RWPE2 (cell line): Measurements from ENCODE around the gene ITGB3.

Experiments
- ATAC-seq: fragments of 200-7000 bp; cut with Tn5 transposase; 3 replicates; pipeline ENCODE4 v1.9.1; 2021; ENCODE audit warnings: low read depth
- DNase-seq: peaks from one replicate; pipeline ENCODE4 v3.0.0-alpha.2; 2020; ENCODE audit warnings: low spot score
- H3K27ac ChIP-seq: fragments of 450-650 bp; 2 replicates; pipeline ENCODE4 v1.5.1; 2017; ENCODE audit warnings: mild to moderate bottlenecking; ENCODE audit not compliant: poor library complexity, severe bottlenecking
- H3K27me3 ChIP-seq: fragments of 250-450 bp; sonication (Bioruptor Pico); 2 replicates; pipeline ENCODE4 v1.5.1; 2021; ENCODE audit warnings: mild to moderate bottlenecking, moderate library complexity; ENCODE audit not compliant: insufficient read depth, poor library complexity, severe bottlenecking
- H3K36me3 ChIP-seq: fragments of 250-450 bp; sonication (Bioruptor Pico); 2 replicates; pipeline ENCODE4 v1.5.1; 2020; ENCODE audit warnings: low read depth, mild to moderate bottlenecking, moderate library complexity
- H3K4me1 ChIP-seq: fragments of 250-450 bp; sonication (Bioruptor Pico); 2 replicates; pipeline ENCODE4 v1.5.1; 2021; ENCODE audit warnings: mild to moderate bottlenecking, moderate library complexity; ENCODE audit not compliant: insufficient read depth, poor library complexity, severe bottlenecking
- H3K4me3 ChIP-seq: fragments of 250-450 bp; sonication (Bioruptor Pico); 2 replicates; pipeline ENCODE4 v1.5.1; 2021; ENCODE audit warnings: mild to moderate bottlenecking, moderate library complexity; ENCODE audit not compliant: severe bottlenecking
- H3K9me3 ChIP-seq: fragments of 250-450 bp; sonication (Bioruptor Pico); 2 replicates; pipeline ENCODE4 v1.5.1; 2021; ENCODE audit warnings: mild to moderate bottlenecking, moderate library complexity; ENCODE audit not compliant: severe bottlenecking
- TF ChIP-seq, protein P1 (sequence below): fragments of 450-650 bp; IDR thresholded peaks from one replicate; pipeline ENCODE4 v1.5.1; 2017; ENCODE audit warnings: mild to moderate bottlenecking, moderate library complexity; ENCODE audit not compliant: poor library complexity, severe bottlenecking

Gene ITGB3

DNA sequence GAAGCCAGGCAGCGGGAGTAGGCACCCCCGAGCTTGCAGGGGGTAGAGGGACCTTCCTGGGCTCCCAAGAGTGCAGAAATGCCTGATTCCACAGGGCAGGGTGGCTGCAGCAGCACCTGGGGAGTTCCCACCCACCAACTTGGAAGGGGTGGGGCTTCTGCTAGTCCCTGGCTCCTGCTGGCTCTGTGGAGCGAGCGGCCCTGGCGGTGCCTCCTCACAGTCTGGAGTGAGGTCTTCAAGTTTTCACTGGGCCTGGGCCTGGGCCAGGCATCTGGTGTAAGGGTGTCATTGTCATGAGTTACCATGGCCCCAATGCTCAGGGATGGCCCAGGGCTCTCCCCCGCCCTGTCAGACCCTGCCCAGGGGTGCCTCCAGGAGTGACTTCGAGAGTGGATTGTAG is 15.8 kb upstream of the ITGB3 start:
- H3K27ac ChIP-seq = no peak overlapping the region
- H3K9me3 ChIP-seq = no peaks in the 10 kb centered on the region
- H3K27me3 ChIP-seq = no peaks in the 10 kb centered on the region
- ATAC-seq = no peak
- peaks cover 9% of the 10 kb centered on the region for H3K4me1 ChIP-seq
- no peak for DNase-seq
- H3K36me3 ChIP-seq = no peaks in the 10 kb centered on the region
- H3K4me3 ChIP-seq = no peak overlapping the region
- TF ChIP-seq, protein P1, sequence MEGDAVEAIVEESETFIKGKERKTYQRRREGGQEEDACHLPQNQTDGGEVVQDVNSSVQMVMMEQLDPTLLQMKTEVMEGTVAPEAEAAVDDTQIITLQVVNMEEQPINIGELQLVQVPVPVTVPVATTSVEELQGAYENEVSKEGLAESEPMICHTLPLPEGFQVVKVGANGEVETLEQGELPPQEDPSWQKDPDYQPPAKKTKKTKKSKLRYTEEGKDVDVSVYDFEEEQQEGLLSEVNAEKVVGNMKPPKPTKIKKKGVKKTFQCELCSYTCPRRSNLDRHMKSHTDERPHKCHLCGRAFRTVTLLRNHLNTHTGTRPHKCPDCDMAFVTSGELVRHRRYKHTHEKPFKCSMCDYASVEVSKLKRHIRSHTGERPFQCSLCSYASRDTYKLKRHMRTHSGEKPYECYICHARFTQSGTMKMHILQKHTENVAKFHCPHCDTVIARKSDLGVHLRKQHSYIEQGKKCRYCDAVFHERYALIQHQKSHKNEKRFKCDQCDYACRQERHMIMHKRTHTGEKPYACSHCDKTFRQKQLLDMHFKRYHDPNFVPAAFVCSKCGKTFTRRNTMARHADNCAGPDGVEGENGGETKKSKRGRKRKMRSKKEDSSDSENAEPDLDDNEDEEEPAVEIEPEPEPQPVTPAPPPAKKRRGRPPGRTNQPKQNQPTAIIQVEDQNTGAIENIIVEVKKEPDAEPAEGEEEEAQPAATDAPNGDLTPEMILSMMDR = no peak

DNA sequence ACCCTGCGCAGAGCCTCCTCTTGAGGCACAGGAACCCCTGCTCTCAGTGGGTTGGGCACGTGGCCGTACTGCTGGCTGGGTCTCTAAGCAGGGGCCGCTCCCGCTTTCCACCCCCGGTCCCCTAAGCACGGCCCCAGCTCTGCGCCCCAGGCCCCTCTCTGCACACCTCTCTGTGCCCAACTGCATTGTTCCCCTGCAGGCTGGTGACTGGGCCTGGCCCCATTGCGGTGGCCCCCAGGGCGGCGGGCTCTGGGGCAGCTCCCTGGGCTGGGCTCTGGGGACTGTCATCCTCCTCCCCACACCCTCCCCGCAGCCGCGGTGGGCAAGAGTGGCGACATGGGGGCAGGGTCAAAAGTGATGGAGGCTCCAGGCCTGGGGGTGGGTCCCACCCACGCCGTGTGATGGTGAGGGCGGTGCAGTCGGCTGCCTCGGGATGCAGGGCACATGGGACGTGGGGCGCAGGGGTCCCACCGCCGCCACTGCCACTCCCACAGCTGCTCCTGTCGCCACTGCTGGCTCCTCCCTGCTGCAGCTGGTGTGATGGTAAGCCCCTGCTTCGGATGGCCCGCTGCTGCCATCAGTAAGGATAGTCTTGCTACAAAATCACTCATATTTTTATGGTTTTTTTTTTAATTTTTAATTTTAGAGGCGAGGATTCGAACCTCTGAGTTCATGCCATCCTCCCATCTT is 15.2 kb upstream of the ITGB3 start:
- H3K9me3 ChIP-seq = no peaks in the 10 kb centered on the region
- peak overlapping the region; percentile 96 for H3K27ac ChIP-seq
- no peak overlapping the region for H3K4me3 ChIP-seq
- peaks cover 9% of the 10 kb centered on the region for H3K4me1 ChIP-seq
- H3K27me3 ChIP-seq = no peaks in the 10 kb centered on the region
- ATAC-seq (no peak), DNase-seq (no peak)
- TF ChIP-seq, protein P1 = no peak
- H3K36me3 ChIP-seq = no peaks in the 10 kb centered on the region

DNA sequence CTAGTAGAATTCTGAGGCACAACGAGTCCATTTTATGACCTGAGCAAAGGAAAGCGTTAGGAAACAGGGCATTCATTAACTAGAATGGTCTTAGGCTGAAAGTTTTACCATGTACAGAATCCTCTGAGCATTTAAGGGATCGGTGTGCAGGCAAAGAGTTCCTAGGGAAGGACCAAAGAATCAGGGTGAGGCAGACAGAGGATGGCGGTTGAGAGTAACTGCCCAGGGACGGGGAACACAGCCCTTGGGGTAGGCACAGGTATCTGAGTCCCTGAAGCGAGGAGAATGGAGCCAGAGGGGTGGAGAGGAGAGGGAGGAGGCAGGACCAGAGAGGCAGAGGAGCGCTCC is 14.0 kb upstream of the ITGB3 start:
- TF ChIP-seq, protein P1 = no peak
- Histone ChIP-seq H3K36me3 (no peaks in the 10 kb centered on the region), H3K27me3 (no peaks in the 10 kb centered on the region), H3K9me3 (no peaks in the 10 kb centered on the region), H3K27ac (peak overlapping the region; percentile 96), H3K4me1 (peaks cover 9% of the 10 kb centered on the region), H3K4me3 (no peak overlapping the region)
- DNase-seq (no peak), ATAC-seq (no peak)

DNA sequence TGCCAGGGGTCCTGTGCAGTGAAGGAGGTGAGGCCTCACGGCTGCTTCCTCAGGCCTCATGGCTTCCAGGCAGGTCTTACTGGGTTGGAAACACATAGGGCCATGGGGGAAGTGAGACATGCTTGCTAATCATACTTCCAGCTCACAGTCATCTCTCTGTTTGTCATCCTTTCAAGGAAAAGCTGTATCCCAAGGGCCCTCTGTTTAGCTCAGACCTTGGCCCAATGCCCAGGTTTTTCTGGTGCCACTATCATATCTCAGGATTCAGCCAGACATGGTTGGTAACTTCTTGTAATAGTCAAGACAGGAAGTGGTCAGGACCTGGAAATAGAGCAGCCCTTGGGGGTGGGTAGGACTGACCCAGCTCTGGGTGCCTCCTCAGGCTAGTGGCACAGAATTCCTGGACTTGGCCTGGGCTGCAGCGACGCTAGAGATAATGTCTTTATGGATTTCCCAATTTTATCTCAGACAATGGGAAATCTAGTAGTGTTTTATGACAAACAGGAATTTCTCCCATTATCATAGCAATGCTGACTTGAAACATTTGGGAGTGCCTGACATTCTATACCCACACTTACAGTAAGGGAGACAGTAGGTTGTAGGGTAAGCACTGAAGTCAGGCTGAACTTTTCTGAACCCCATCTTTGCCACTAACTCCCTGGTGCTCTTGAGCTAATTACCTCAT is 13.5 kb upstream of the ITGB3 start:
- TF ChIP-seq, protein P1 = no peak
- Histone ChIP-seq H3K36me3 (no peaks in the 10 kb centered on the region), H3K27ac (peak overlapping the region; percentile 96), H3K9me3 (no peaks in the 10 kb centered on the region), H3K4me3 (no peak overlapping the region), H3K4me1 (peaks cover 9% of the 10 kb centered on the region), H3K27me3 (no peaks in the 10 kb centered on the region)
- ATAC-seq = peak; percentile 96
- peak; percentile 94 for DNase-seq

DNA sequence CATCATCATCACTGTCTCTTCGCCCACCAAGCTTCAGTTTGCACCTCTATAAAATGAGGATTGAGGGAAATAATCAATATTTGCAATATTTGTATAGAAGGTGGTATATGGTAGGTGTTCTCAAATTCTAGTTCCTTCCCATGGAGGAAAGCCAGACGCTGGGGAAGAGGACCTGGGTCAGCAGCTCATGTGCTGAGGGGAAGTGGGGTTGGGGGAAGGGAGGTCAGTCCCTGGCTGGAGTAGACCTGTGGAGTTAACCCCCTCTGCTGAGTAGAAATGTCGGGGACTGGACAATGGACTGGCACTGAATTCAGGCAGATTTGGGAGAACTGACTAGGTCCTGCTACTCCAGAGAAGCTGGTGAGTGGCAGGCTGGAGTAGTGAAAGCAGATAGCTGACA is 12.8 kb upstream of the ITGB3 start:
- H3K36me3 ChIP-seq = no peaks in the 10 kb centered on the region
- TF ChIP-seq, protein P1 = no peak
- DNase-seq = no peak
- no peak for ATAC-seq
- no peaks in the 10 kb centered on the region for H3K9me3 ChIP-seq
- peak overlapping the region; percentile 96 for H3K27ac ChIP-seq
- H3K4me1 ChIP-seq = peaks cover 9% of the 10 kb centered on the region
- H3K27me3 ChIP-seq = no peaks in the 10 kb centered on the region
- H3K4me3 ChIP-seq = no peak overlapping the region
